ENCODE measurements around the gene ALK.

Gene ALK

DNA sequence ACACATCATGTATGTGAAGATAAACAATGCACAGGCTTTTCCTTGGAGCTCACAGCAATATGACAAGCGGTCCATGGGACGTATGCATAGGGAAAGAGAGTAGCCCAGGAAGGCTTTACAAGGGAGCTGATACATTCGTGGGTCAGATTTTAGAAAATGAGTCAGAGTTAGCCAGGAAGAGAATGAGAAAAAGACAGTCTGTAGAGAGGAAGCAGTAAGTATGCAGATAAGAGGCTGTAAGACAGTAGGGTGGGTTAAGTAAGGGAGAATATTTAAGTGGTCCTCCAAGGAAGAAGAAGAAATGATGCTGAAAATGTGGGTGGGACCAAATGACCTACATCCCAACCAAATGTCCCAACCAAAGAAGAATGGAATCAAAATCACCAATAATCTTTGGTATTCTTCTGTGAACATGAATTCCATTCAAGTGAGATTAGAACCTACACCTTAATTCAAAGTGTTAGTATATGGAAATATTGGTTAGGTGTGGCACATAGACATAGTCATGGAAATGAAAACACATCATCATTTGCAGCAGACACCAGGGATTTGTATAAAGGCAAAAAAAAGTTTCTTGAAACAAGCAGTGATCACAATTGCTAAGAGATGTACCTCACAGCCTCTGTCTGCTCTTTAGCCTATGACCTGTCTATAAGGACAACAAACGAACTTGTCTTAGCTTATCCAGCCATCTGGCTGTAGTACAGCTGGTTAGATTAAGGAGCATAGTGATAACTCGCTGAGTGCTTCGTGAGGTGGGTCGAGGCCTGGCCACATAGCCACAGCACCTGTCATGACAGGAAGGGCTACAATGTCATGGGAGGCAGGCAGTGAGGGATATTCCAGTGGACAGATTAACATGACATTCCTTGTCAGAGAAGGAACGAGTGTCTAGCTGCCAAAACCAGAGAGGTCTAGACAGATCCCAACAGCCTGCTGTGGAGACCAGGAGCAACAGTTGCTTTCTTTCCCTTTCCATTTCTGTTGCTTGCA is 133.6 kb downstream of the ALK start:
- no peak for DNase-seq

DNA sequence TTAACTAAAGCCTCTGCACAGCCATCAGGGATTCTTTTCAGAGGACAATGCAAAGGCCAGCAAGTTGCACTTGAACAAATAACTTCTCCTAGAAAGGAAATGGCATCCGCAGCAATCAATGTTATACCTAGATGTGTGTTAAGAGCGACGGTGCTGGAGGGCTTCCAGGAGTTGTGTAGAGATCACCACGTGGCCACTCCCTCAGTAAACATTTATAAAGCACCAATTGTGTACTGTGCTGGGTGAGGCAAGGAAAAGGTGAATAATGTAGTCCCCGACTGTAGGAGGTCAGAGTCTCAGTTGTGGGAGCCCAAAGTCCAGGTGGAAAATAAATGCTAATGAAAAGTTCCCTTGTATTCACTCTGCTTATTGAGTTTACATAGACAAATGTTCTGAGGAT is 135.0 kb downstream of the ALK start:
- no peak for DNase-seq

DNA sequence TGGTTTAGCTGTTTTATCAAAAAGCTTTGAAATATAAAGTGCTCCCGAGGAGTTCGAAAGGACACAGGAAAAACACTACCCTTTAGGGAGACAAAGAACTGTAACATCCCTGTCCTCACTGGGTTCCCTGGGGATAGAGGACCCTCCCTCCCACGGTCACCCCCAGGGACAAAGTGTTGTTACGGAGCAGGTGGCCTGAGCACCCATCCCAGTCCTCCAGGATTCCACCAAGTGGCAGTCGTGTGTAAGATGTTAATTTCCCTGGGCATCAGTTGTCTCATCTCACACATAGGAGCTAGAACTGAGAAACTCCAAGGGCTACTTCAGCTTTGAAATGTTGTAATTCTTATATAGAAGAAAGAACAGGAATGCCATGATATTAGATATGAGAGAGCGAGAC is 137.7 kb downstream of the ALK start:
- DNase-seq: no peak

DNA sequence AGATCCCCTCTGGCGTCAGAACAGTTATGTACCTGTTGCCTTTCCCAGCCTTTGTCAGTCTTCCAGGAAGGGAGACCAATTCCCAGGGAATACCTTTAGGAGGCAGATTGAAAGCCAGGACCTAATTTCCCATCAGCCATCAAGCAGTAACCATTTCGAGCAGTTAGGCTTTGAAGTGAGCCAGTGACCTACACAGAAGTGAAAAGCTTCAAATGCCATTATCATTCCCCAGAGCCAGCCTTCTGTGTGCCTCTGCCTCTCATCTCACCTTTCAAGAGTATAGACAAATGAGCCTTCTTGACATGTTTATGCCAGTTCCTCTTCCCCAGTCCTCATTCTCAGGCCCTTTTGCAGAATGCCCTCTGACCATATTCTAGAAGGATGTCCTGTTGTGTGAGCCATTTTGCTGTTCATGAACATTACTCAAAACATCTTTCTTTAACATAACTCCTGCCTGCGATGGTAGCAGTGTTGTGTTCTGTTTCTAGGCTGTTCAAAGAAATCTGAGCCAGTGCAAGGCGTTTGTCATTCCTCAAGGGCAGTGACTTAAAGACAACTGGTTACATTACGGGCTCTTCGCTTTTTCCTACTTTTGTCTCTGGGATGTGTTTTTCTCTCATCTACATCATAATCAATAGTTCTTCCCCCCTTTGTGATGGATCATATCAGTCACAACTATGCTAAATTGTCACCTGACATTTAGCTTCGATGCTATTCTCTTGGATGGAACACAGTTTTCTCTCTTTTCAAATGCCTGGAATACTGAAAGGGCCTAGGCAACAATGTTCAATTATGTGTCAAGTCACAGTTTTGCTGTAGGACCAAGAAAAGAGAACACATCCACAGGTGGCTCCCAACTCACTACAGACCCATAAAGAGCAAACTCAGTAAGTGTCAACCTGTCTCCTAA is 138.6 kb downstream of the ALK start:
- no peak for DNase-seq

DNA sequence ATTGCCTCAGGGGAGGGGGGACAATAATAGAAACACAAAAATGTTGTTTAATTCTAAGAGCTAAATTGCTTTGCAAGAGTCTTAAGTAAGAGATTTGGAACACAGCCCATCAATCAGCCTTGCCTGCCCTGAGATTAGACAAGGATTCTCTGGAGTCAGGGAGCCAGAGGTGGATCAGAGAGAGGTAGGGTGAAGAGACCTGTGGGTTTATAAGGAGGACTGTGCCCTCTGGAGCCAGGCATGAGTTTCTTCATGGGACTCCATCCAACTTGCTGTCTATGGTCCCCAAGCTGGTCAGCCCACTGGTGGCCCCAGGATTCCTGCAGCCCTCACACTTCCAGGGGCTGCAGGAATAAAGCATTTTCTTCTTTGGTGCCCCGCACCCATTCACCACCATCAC is 139.3 kb downstream of the ALK start:
- no peak for DNase-seq

DNA sequence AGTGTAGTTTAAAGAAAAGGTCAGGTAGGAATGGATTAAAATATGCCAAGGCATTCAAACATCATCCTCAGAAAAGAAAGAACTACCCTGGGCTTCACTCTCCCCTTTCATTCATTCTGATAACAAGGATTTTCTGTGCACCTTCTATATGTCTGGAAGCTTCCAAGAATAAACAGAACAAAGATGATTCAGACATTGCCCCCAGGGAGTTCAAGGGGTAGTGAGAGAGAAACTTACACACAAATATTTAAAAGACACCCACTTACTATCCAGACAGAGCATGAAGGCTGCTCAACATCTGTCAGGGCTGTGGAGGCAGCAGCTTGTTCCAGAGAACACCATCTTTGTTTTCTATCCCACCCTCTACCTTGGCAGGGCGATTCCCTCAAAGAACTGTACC is 140.5 kb downstream of the ALK start:
- DNase-seq: no peak

DNA sequence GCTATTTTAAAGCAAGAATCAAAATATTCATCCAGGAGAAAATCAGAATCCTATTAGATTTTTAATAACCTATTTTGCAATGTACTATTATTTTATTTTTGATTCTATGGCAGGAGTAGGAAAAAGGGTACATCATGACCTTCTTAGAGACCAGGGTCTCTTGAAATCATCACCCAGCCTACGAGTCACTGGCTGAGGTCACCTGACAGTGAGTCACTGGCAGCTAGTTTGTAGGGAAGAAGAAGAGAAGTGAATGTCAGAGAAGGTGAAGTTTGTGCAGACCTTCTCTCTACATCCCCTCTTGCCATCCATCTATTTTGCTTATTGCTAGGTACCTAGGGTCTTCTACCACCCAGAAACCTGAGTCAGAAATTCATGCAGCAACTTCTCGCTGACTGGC is 144.2 kb downstream of the ALK start:
- no peak for DNase-seq

DNA sequence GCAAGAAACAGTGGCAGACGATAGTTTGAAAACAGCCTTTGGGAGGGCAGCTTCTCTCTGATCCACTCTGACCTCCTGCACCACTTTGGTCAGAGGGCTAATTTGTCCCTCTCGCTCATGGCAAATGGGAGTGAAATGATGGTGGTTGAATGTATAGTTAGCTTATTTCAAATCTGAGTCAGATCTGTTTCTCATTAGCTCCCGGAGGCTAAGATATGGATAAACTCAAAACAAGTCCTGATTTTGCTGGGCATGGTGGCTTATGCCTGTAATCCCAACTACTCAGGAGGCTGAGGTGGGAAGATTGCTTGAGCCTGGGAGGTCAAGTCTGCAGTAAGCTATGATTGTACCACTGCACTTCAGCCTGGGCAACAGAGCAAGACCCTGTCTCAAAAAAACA is 145.0 kb downstream of the ALK start:
- DNase-seq: no peak

DNA sequence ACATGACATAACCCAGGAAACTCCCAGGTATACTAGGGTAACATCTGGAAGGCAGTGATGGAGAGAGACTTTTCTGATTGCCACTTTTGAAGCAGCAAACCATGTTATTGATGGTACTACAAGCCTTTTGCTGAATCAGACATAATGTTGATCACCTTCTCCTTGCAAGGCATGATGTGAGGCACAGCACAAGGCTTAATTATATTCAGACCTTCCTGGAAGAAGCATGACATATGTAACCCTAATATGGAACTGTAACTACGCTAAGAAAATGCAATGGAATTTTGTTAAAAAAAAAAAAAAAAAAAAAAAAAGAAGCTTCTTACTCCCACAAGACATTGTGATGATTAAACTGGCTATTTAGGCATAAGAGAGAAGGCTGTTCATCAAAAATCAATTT is 145.4 kb downstream of the ALK start:
- DNase-seq: no peak

DNA sequence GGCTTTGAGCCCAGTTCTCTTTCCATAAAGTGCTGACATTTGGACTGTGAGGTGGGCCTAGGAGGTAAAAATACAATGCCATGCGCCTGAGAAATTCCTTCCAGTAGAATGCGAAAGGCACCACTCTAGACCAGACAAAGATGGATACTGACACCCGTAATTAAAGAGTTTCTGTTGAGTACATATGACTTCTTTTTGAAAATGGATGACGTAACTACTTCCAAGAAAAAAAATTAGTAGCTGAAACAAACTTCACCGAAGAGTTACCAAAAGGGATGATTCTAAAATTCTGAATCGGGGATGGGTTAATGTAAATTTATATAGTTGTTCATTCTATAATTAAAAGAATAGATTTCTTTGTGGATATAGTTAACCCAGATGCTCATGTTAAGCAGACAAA is 146.8 kb downstream of the ALK start:
- DNase-seq: no peak

DNA sequence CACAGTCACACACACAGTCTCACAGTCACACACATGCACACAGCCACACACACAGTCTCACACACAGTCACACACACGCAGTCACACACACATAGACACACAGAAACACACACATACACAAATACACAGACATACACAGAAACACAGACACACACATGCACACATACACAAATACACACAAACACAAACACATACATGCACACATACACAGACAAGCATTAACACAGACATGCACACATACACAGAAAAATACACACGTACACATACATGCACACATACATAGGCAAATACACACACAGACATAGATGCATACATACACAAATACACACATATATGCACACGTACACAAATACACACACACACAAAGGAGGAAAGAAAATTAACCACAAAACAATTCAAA is 150.5 kb downstream of the ALK start:
- DNase-seq: no peak

DNA sequence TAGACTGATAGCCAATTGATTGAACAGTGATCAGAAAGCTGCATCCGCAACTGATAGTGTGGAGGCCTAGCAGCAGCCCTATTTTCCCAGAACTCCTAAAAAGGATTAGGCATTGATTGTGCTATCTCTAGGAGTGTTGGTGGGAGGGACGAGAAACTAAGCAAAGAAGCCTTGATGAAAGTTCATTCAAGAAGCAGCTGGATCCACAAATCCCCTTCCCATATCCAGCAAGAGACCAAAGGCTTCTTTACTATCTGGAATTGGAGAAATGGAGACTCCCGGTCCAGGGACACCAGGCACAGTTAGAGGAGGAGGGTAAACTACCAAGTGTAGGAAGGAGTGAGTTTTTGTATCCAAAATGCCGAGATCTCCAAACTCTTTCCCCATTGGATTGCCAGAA is 151.5 kb downstream of the ALK start:
- DNase-seq: no peak

DNA sequence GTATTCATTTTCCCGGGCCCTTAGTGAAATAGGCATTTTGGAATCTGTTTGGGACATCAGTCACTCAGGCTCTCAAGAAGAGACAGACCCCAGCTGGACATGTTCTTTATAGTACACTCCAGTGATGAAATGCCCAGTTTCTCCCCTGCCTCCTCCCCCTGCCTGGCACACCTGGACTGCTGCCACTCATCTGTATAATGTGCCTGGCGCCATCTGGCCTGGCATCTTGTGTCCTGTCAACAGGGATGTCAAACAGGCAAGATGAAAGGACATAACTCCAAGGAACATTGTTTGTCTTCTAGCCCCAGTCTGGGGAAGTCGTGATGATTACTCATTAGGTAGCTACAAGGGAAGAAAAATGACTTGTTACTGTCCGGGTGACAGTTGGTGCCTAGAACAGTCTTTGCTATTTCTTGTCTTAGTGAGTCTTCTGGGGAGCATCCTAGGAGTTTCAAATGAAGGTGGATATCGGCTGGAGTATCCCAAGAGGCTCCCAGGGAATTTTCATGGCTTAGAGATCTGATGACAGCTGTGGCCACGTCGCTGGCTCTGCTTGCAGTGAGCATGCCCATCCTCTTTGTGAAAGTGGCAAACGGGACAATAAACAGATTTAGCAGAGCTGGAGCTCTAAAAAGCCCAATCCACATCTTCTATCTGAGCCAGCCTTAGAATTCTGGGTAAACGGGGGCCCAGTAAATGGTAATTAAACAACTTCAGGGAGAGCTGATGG is 153.6 kb downstream of the ALK start:
- no peak for DNase-seq

DNA sequence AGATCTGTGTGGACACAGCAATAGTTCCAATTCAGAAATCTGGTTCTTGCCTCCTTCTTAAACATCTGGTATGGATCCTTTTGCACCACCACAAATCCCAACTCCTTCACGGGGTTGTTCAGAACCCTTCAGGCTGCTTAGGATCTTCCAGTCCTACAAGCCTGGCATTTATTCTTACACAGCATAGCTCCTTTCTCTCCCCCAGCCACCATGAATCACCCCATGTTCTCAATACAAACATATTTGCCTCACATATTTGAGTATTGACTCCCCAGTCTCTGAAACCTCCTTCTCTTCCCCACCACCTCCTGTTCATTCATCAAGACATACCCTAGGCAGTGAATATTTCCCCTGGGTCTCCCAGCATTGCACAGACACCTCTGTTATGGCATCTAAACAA is 155.2 kb downstream of the ALK start:
- DNase-seq: no peak

DNA sequence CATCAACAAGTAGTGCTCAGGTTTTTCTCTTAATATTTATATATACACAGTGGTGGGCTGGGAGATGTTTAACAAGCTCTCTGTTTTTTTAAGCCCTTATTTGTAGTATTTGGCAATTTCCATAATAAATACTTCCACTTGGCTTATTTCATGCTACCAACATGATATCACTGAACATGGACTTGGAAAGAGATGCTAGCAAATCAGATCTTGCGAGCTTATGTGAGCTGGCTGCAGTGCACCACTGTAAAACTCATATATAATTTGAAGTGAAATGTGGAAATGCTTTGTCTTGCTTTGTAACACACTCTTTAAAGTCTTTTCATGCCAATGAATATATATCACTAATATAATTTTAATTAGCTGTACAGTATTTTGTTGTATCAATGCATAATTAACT is 155.7 kb downstream of the ALK start:
- DNase-seq: no peak

DNA sequence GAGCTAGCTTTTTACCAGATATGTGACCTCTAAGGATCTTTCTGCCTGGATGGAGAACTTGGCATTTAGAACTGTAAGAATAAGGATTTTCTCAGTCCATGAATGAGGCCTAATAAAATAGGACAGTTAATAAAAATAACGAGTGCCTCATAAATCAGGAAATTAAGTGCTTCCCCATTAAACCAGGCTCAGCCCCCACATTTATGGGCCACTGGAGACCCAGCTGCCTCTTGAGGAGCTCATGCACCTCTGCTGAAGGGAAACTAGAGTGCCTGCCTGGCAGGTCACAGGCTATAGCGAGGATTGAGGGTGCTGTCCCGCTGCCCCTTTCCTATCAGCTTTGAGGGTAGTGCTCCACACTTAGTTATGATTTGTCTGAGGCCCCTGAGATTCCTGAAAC is 158.0 kb downstream of the ALK start:
- DNase-seq: no peak

DNA sequence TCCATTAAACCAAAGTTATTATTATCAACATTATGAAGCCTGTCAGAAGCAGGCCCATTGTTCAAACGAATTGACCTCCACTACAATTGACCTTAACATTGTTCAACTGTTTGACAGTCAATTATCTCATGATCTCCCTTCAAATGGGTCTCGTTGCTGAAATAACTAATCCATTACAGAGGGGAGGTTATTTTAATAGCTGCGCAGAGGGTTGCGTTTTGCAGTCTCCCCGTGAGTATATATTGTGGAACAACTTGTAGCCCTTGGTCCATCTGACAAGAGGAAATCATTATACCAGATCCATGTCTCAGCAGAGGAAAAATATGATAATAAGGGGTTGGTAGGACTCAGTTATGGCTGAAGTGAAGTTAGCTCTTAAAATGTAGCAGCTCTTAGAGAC is 159.1 kb downstream of the ALK start:
- DNase-seq: no peak

DNA sequence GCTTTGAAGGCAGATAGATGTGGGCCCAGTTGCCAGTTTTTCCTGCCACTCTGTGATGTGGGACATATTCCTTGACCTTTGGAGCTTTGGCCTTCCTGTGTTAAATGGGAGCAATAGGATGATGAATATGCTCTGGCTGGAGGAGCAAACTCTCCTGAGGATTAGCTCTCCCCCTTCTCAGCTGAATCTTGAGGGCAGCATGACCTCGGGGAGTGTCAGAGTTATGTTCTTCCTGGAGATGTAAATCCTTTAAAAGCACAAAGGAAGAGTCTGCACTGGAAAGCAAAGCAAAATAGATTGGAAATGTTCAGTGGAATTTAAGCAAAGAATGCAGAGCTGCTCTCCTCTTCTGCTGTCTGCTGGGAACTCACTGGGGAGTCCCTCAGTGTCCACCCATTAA is 160.1 kb downstream of the ALK start:
- DNase-seq: no peak

DNA sequence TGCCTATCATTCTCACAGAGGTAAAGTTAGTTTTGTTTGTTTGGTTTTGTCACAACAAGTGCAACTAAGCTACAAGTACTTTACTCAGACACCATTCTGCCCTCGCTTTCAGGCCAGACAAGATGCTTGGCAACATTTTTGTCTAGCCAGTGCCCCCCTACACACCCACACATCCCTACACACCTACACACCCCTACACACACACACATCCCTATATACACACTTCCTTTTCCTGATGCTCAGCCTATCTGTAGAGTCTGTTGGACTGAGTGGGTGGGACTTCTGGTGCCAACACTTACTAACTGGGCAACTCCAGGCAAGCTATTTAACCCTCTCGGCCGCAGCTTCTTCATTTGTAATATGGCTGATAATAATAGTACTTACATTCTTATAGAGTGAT is 161.4 kb downstream of the ALK start:
- no peak for DNase-seq

DNA sequence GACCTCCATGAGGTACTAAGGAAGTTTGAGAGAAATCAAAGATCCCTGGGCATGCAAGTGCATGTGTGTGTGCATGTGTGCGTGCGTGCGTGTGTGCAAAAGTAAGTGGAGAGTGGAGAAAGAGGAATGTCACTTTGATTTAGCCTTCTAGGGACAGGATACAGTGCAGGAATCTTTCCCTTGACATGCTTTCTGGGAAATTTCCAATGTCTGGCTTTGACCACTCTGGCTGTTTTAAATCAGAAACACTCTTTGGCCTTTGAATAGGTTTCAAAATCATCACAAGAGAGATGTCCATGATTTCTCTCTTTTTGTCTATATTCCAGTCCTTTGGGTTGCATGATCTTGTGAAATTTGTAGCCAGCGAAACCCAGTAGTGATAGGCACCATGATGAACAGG is 162.0 kb downstream of the ALK start:
- no peak for DNase-seq

DNA sequence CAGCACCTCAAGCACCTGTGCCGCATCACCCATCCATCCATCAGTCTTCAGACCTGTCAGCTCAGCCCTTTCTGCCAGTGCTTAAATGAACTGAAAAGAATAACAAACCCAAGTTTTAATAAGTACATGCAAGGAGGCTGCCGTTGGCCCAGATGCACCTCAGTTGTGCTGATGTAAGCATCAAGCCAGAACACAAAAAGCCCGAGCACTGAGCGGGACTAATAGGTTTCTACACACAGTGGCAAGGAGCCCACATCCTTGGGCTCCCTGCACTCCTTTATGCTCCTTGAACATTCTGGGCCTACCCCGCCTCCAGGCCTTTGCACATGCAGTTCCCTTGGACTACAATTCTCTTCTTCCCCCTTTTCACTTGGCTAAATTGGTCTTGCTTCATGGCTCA is 165.6 kb downstream of the ALK start:
- no peak for DNase-seq

DNA sequence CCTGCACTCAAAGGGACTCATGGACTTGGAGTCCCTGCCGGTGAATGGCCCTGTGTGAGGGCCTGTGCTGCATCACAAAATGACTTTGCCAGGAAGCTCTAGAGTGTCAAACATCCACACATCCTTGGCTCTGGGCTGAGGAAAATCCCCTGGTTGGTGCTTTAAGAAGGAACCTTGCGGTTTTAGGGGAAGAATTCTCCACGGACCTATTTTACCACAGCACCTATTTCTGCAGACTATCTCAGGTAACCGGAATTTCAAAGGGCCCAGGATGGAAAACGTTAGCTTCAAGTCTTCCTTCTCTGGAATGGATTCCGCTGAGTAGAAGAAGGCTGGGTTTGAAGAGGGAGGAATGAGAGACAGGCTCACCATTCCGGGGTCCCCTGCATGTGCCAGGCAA is 166.2 kb downstream of the ALK start:
- no peak for DNase-seq

Data from GOT3 (cell line).